ENCODE measurements around the gene RUSC1. TPM values are rescaled to one million over a fixed set of nuclear protein-coding genes. Genes with fewer than 3 reads are reported as not detected.

RUSC1 gene
- 19.3 and 22.8 TPM in 2 replicates for total RNA-seq
- total RNA-seq (2013): 3.9 TPM
- polyA plus RNA-seq: 20.3 and 20.8 TPM in 2 replicates
- polyA minus RNA-seq: 3.9 and 4.4 TPM in 2 replicates

- Histone ChIP-seq H3K4me3 (ENCODE audit: control extremely low read depth in 1 of 5, extremely low read depth in 1 of 5, insufficient read depth in 1 of 5, low read depth in 2 of 5, low read length in 4 of 5) (peak within 1 kb of the TSS in 4 of 5 experiments; percentile 32 to 52 (median 51)), H3K79me2 (ENCODE audit: control insufficient read depth, insufficient read depth, low read length) (peaks cover 4% of the 10 kb centered on the region), H3K27me3 (replicated peaks in 1 of 4; ENCODE audit: control extremely low read depth in 1 of 4, control insufficient read depth in 3 of 4, insufficient read depth in 4 of 4, low read length in 3 of 4) (no peaks in the 10 kb centered on the region), H3K9me3 (ENCODE audit: control extremely low read depth in 1 of 3, control insufficient read depth in 2 of 3, insufficient read depth in 1 of 3, low read length in 2 of 3) (peaks cover 0 to 2% (median 0%) of the 10 kb centered on the region in 3 donors), H3K36me3 (replicated peaks in 1 of 2; ENCODE audit: control extremely low read depth in 1 of 2, control insufficient read depth in 1 of 2, extremely low read depth in 1 of 2, insufficient read depth in 2 of 2, low read length in 1 of 2) (peaks cover 0 to 3% of the 10 kb centered on the region in 2 experiments), H3K9ac (ENCODE audit: low read length) (peak within 1 kb of the TSS; percentile 62), H4K20me1 (ENCODE audit: control insufficient read depth, insufficient read depth, low read length, poor library complexity, severe bottlenecking) (no peaks in the 10 kb centered on the region), H3K4me2 (replicated peaks; ENCODE audit: low read depth, low read length, poor library complexity, severe bottlenecking) (peak within 1 kb of the TSS; percentile 95), H3K27ac (ENCODE audit: low read length in 2 of 2) (no peak within 1 kb of the TSS), H3K4me1 (ENCODE audit: control insufficient read depth in 2 of 2, insufficient read depth in 2 of 2, low read length in 2 of 2) (peaks cover 17 to 35% of the 10 kb centered on the region in 2 donors), H2AFZ (ENCODE audit: insufficient read depth, low read depth, low read length, poor library complexity, severe bottlenecking) (peak within 1 kb of the TSS; percentile 76)
- Mint-ChIP-seq H3K27ac (peak within 1 kb of the TSS; percentile 50), H3K27me3 (no peaks in the 10 kb centered on the region), H3K4me3 (peak within 1 kb of the TSS; percentile 83), H3K9me3 (ENCODE audit: insufficient read depth) (no peaks in the 10 kb centered on the region), H3K4me1 (peaks cover 36% of the 10 kb centered on the region)
- ChIA-PET CTCF (interaction anchor here (0.8 to 6.5 kb wide), 10 partner anchors 9 to 146 kb away, joined by 3 to 128 read pairs (median 7); partner anchors contain the start of genes CLK2, FDPS, MTX1 and THBS3), POLR2A (interaction anchor here (0.6 to 1.6 kb wide), 3 partner anchors 48 to 112 kb away, joined by 3 to 6 read pairs (median 3); partner anchors contain the start of genes CLK2 and MTX1)
- 28% methylated on average over 42 of the region's 51 CpGs for WGBS (ENCODE audit: insufficient coverage)
- peak; percentile 81 for DNase-seq
- ATAC-seq (ENCODE audit: low read depth): peak; percentile 40
- no peak for TF ChIP-seq EZH2 (IDR thresholded peaks at IDR 0.05; ENCODE audit: borderline replicate concordance, insufficient read depth, low read depth, low read length, poor library complexity, severe bottlenecking)
- TF ChIP-seq, protein P1, sequence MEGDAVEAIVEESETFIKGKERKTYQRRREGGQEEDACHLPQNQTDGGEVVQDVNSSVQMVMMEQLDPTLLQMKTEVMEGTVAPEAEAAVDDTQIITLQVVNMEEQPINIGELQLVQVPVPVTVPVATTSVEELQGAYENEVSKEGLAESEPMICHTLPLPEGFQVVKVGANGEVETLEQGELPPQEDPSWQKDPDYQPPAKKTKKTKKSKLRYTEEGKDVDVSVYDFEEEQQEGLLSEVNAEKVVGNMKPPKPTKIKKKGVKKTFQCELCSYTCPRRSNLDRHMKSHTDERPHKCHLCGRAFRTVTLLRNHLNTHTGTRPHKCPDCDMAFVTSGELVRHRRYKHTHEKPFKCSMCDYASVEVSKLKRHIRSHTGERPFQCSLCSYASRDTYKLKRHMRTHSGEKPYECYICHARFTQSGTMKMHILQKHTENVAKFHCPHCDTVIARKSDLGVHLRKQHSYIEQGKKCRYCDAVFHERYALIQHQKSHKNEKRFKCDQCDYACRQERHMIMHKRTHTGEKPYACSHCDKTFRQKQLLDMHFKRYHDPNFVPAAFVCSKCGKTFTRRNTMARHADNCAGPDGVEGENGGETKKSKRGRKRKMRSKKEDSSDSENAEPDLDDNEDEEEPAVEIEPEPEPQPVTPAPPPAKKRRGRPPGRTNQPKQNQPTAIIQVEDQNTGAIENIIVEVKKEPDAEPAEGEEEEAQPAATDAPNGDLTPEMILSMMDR (IDR thresholded peaks at IDR 0.05): no peak
- intact Hi-C loops (cut with micrococcal nuclease): loop anchor here (1.0 to 10.0 kb wide), 3 partner anchors 43 to 1184 kb away; partner anchors contain the start of gene MEF2D
These were observed at the start of gene RUSC1 for GRCh38 chr1:155320661-155321617. Gene RUSC1, plus strand, starts transcription at chr1:155320894. Its CDS starts 880 bp downstream, at chr1:155321774.
